HS-5 (cell line): ENCODE results near the gene HOXC11.

ENCODE experiments used
- DNase-seq: peaks from one replicate; pipeline ENCODE4 v3.0.0-alpha.2; 2012; ENCODE audit warnings: low read depth

The HOXC11 gene

DNA sequence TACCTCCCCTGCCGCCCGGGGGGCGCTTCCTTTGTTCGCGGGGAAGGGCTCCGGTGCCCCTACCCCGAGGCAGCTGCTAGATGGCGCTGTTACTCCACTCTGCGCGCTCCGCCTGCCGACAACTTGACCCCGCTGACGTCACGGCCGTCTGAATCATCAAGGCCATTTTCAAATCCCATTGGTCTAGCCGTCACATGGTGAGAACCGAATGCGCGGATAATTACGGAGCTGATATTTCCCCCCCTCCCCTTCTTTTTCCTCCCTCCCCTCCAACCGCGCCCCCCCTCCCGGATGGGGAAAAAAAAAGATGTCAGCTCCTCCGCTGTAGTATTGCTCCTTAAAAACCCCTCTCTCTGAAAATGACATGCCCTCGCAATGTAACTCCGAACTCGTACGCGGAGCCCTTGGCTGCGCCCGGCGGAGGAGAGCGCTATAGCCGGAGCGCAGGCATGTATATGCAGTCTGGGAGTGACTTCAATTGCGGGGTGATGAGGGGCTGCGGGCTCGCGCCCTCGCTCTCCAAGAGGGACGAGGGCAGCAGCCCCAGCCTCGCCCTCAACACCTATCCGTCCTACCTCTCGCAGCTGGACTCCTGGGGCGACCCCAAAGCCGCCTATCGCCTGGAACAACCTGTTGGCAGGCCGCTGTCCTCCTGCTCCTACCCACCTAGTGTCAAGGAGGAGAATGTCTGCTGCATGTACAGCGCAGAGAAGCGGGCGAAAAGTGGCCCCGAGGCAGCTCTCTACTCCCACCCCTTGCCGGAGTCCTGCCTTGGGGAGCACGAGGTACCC lies 12.2 kb downstream of the HOXC11 start, which contains the start of gene HOXC10:
Gene HOXC10 (plus strand): TSS at position 246 of the 791 bp plus-strand sequence. CDS start 114 bp downstream, at position 360.
- peak; percentile 95 for DNase-seq

DNA sequence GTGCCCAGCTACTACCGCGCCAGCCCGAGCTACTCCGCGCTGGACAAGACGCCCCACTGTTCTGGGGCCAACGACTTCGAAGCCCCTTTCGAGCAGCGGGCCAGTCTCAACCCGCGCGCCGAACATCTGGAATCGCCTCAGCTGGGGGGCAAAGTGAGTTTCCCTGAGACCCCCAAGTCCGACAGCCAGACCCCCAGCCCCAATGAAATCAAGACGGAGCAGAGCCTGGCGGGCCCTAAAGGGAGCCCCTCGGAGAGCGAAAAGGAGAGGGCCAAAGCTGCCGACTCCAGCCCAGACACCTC lies 12.7 kb downstream of the HOXC11 start:
- no peak for DNase-seq

DNA sequence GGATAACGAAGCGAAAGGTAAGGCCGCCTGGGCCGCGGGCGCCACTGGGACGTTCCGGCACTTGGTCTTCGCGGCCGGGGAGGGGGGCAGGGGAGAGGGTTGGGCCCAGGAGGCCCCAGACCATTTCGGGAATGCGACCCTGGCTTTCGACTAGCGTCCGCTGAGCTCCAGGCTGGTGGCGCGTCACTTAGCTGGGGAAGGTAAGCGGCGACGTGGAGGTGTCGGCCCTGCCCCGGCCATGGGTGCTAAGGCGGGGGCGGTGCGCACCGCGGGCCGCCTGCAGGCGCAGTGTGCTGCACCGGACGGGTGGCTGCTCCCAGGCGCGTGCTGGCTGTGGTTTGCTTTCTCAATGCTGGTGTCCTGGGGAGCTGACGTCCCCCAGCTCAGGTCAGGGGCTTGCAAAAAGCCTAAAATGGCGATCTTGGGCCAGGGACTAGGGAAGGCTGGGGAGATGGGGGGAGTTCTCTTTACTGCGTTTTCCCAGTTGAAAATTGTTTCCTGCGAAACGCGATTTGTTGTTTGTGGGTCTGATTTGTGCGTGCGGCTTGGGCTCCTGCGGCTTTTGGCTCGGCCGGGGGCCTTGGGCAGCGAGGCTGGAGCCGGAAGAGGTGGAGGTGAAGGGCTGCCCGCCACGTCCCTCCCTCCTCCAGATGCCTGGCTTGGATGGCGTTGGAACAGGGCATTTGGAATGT lies 13.2 kb downstream of the HOXC11 start:
- no peak for DNase-seq

GRCh38 chr12:53986686-53987483 lies 14.0 kb downstream of the HOXC11 start:
- DNase-seq = no peak

DNA sequence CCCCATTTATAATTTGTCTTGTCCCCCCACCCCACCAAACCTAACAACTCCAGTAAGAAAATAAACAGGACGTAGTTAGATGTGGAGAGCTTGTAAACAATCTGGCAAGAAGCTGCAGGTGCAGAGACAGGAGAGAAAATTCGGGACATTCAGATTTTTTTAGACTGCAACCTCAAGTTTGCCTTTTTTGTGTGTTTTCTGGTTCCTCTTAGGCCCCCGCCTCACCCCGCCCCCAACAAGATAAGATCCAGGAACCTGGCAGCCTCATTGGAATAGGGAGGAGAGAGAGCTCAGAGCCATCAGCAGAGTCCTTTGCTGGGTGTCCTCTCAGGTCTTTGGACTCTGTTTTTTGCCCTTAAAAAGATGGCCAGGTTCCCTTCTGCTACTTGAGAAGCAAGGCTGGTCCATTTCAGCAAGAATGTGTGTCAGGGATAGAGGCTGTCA lies 14.9 kb downstream of the HOXC11 start:
- no peak for DNase-seq

DNA sequence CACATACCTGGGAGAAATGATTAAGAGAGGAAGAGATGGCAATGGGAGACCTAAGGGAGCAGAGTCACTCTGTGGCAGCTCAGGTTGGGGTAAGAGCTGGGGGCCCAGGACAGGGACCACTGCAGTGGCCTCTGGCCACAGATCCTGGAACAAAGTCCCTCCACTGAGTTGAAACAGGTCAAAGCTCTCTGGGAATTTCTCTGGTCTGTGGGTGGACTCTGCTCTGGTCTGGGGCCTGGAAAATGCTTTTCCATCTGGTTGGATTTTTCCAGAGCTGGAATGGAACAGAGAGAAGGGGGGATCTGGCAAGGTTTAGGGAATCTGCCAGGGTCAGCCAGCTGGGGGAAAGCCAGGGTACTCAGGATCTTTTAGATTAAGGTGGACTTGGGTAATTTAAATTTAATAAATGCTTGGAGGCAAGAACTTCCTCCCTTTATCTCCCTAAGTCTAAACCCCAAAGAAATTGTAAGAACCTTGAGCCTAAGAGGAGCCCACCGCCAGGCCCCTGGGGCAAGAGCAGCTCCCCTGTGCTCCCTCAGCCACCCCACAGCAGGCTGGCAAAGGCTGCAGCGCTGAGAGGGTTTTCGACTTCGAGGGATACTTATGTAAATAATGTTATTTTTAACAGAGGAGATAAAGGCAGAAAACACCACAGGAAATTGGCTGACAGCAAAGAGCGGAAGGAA lies 15.8 kb downstream of the HOXC11 start:
- DNase-seq = no peak

- DNase-seq = no peak
Measured at GRCh38 chr12:53989227-53990113, 16.5 kb downstream of the HOXC11 start.

- no peak for DNase-seq
Measured at GRCh38 chr12:53990311-53991076, 17.6 kb downstream of the HOXC11 start.

DNA sequence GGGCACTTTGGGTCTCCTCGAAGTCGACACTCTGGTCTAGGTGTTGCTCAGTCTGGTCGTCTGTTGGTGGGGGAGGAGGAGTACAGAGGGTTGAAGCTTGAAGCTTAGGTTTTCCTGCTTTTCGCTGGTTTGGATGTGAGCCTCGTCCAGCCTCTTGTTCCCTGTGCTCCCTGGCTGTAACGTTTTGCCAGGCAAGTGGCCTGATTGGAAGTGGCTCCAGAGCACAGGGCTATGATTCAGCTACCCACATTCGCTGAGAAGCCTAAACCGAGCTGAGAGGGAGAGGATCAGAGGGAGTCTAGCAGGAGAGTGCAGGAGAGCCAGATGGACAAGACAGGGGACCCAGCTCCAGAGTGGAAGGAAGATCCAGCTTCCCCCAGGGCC lies 18.1 kb downstream of the HOXC11 start:
- peak; percentile 78 for DNase-seq

DNA sequence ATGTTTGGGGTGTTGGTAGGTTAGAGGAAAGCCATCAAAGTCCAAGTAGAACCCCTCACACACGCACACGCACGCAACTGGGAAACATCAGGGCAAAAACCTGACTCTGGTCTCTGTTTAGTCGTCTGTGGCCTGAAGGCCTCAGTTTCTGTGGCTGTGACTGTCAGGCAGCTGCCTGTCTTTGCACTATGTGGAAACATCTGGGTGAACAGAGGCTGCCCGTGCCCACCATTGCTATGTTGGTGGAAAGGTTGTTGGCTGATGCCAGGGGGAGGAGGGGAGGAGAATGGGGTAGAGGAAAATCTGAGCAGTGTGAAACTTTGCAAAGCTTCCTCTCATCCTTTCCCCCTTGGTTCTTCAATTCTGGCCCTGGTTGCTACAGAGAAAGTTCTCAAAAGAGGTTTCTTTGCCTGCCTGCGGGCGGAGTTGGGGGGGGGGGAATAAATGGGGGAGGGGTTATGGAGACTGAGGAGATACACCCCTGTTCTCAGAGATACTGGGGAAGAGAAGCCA lies 19.5 kb downstream of the HOXC11 start:
- no peak for DNase-seq

DNA sequence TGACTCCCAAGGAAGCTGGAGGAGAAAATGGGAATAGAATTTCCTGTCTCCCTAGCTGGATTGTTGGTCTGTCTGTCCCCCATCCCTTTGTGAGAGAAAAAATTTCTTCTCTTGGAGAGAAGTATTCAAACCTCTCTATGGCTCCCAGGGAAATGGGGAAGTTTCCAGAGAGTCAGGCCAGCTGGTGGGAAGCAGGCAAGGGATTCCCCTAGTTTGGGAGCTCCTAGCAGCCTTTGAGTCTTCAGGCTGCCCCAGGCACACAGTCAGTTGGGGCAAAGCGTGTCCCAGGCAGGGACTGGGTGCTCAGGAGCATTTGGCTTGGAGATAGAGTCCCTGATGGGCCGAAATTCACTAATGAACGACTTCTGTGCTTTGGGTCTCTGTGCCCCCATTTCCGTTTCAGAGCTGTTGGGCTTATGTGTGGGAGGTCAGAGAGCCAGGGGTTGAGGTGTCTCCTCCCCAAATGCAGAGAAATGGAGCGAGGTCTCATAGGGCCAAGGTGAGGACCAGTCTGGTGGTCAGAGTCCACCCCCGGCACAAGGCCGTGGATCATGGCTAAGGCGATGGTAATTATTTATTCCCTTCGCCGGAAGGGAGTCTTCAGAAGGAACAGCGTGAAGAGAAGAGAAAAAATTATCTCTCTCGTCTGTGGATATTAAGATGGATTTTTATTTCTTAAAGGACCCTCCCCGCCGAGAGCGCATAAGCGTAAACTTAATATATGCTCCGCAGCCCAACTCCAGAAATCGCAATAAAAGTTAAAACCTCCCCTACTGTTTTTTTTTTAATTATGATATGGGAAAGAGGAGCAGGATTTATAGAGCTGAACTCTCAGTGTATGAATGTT lies 20.5 kb downstream of the HOXC11 start:
- DNase-seq = no peak

GRCh38 chr12:53994009-53994263 lies 21.0 kb downstream of the HOXC11 start:
- no peak for DNase-seq

DNA sequence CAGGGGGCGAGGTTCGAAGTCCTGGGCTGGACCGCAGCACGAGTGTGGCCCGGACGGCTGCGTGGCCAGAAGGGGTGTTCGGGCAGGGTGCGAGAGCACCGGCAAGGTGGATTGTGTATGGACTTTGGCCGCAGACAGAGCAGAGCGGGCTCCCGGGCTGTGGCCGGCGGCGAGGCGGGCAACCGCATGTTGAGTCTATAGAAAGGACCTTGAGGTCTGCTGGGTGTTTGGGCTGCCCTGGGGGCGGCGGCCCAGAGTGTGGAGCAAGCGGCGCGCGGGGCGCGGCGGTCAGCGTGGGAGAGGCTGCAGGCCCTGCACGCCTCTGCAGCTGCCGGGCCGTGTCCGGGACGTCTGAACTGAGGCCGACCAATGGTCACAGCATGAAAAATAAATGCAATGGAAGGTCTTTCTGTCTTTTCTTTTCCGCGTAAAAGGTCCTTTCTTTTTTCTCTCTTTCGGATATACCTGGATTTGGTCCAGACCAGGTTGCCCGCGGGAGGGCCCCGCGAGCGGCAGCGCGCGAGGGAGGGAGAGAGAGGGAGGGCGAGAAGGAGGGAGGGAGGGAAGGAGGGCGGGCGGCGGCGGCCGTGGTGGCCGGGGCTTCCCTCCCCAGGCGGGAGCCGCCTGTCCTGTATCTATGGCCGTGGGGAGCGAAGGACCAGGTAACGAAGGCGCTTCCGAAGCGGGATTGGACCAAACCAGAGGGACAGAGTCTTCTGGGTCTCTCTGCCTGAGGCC lies 21.5 kb downstream of the HOXC11 start:
- no peak for DNase-seq

- no peak for DNase-seq
Measured at GRCh38 chr12:53995002-53995377, 22.1 kb downstream of the HOXC11 start.

DNA sequence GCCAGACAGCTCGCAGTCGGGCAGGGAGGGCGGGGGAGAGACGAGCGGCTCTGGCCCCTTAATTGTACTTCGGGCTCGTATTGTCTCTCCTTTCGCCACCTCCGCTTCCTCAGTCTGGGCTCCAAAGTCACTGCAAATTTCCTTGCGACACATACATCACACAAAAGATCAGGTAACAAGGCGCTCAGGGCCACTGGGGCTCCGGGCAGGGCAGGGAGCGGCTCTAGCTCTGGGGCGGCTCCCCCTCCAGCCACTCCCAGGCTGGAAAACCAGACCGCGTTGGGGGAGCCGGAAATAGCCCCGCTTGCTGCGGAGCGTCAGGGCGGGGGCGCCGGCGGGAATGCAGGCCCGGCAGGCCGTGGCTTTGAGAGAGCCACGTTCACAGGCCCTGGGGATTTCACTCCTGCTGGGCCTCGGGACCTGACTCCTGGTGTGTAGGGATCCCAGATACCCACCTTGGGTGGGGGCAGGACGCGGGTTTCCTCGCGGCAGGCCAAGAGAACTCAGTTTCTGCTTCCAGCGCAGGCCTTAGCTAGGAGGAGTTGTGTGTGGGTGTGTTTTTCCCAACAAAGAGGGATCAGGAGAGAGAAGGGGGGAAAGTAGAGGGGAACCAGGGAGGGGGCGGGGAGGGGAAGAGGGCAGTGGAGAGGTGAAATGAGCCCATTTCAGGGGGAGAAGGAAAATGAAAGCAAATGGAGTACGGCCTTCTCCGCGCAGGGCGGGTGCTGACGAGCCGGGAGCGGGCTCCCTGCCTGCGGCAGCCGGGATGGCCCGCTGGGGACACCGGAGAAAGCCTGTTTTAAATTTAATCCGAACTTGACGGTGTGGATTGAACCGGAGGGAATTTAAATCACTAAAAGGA lies 22.7 kb downstream of the HOXC11 start:
- no peak for DNase-seq

- DNase-seq = no peak
Measured at GRCh38 chr12:53996240-53997203, 23.6 kb downstream of the HOXC11 start.
